GM12865 (cell line): ENCODE data around the gene SIRT2.
A peak's percentile ranks its signal among the peaks of the same experiment; 100 is the strongest.

Experiments
- DNase-seq: peaks from one replicate; pipeline ENCODE4 v3.0.0; 2010; ENCODE audit warnings: low read depth
- H3K4me3 ChIP-seq: 2 replicates; pipeline ENCODE4 v1.5.1; 2011; ENCODE audit warnings: mild to moderate bottlenecking, low read depth, low read length, control low read depth
- TF ChIP-seq, protein P1 (sequence below): IDR thresholded peaks from 2 replicates; pipeline ENCODE4 v1.5.1; 2011; ENCODE audit warnings: low read length, control low read depth, low read depth, inconsistent platforms; ENCODE audit not compliant: insufficient read depth; ENCODE audit errors: missing control alignments

The SIRT2 gene

DNA sequence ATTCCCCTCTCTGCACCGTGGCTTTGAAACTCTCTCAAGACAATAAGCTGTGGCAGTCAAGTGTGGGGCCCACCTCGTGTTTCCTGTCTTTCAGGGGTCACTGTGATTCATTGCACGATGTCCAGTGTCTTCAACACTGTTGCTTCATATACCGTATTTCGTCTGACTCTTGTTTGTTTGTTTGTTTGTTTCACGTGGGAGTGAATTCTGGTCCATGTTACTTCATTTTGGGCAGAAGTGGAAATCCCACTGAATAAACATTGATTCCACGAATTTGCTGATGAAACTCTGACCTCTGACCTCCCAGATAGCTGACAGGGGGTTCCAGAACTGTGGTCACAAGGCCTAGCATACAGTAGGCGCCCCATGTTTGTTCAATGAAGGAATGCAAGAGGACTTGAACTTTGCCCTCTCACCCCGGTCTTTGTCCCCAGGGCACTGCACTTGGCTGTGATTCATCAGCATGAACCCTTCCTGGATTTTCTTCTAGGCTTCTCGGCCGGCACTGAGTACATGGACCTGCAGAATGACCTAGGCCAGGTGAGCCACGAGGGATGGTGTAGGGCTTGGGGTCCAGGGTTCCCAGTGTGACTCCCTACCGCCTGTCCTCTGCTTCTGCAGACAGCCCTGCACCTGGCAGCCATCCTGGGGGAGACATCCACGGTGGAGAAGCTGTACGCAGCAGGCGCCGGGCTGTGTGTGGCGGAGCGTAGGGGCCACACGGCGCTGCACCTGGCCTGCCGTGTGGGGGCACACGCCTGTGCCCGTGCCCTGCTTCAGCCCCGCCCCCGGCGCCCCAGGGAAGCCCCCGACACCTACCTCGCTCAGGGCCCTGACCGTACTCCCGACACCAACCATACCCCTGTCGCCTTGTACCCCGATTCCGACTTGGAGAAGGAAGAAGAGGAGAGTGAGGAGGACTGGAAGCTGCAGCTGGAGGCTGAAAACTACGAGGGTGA lies 5.4 kb upstream of the SIRT2 start:
- TF ChIP-seq, protein P1, sequence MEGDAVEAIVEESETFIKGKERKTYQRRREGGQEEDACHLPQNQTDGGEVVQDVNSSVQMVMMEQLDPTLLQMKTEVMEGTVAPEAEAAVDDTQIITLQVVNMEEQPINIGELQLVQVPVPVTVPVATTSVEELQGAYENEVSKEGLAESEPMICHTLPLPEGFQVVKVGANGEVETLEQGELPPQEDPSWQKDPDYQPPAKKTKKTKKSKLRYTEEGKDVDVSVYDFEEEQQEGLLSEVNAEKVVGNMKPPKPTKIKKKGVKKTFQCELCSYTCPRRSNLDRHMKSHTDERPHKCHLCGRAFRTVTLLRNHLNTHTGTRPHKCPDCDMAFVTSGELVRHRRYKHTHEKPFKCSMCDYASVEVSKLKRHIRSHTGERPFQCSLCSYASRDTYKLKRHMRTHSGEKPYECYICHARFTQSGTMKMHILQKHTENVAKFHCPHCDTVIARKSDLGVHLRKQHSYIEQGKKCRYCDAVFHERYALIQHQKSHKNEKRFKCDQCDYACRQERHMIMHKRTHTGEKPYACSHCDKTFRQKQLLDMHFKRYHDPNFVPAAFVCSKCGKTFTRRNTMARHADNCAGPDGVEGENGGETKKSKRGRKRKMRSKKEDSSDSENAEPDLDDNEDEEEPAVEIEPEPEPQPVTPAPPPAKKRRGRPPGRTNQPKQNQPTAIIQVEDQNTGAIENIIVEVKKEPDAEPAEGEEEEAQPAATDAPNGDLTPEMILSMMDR, result no peak
- H3K4me3 ChIP-seq, result no peak overlapping the region
- DNase-seq, result no peak

DNA sequence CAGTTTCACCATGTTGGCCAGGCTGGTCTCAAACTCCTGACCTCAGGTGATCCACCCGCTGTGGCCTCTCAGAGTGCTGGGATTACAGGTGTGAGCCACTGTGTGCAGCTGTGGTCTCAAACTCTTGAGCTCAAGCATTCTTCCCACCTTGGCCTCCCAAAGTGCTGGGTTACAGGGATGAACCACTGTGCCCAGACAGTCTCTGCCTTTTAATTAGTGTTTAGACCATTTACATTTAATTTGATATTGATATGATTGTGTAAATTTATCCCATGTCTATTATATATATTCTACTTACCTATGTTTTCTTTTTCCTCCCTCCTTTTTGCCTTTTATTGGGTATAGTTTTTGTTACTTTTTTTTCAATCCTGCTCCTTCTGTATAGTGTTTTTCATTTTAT lies 2.3 kb upstream of the SIRT2 start:
- DNase-seq, result no peak
- TF ChIP-seq, protein P1, result no peak
- no peak overlapping the region for H3K4me3 ChIP-seq

DNA sequence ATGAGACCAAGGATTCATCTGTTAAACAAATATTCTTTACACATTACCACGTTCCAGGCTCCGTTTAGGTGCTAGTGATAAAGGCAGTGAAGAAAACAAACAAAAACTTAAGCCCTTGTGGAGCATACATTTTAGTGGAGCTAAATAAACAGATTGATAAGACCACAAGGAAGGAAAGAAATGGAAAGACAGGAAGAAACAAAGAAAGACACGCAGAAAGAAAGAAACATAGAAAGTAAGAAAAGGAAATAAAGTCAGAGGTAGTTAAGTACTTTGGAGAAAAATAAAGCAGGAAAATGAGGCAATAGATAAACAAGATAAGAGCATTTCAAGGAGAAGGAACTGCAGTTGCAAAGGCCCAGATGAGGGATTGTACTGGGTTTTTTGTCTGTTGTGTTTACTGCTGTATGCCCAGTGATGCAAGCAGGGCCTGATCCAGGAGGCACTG lies 1.3 kb upstream of the SIRT2 start:
- TF ChIP-seq, protein P1, result no peak
- H3K4me3 ChIP-seq, result peak overlapping the region; percentile 95
- DNase-seq, result no peak

DNA sequence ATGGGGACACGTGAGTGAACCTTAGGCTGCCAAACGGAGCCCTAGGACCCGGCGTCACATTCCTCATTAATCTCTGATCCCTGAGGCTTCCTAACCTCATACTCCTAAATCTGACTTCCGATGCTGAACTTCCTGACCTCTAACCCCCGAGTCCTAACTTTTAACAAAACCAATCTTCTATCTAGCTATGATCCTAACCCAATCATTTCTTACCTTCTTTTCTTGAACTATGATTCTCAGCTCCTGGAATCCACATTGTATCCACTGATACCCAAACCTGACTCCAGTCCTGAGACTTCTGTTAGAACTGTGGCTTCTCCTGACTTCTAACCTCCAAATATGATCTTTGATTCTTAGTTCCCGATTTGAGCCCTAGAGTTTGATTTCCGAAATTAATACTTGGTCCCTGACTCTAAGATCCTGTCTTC lies 798 bp upstream of the SIRT2 start:
- H3K4me3 ChIP-seq, result peak overlapping the region; percentile 95
- TF ChIP-seq, protein P1, result no peak
- no peak for DNase-seq

DNA sequence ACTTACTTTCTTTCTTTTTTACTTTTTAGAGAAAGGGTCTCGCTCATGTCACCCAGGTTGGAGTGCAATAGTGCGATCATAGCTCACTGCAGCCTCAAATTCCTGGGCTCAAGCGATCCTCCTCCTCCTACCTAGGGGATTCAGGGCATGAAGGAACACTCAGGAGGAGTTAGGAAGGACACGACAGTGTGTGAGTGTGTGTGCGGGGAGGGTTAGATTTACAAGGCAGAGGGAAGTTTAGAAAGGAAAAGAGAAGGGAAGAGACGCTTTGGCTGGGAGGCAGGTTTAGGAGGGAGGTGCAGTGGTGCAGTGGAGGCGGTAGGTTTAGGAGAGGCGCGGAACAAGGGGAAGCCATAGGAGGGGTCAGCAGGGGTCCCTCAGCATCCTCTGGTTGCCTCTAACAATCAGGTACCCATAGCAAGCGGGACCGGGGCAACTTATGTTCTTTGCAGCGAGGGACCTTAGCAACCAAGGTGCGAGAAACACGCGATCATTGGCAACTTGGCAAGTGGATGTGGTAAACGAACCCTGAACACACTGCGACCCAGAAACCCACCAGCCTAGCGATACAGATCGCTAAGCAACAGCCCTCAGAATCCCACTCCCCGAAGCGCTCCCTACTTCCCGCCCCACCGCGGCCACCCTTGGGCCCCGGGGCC lies 501 bp downstream of the SIRT2 start:
- DNase-seq, result peak; percentile 46
- TF ChIP-seq, protein P1, result no peak

DNA sequence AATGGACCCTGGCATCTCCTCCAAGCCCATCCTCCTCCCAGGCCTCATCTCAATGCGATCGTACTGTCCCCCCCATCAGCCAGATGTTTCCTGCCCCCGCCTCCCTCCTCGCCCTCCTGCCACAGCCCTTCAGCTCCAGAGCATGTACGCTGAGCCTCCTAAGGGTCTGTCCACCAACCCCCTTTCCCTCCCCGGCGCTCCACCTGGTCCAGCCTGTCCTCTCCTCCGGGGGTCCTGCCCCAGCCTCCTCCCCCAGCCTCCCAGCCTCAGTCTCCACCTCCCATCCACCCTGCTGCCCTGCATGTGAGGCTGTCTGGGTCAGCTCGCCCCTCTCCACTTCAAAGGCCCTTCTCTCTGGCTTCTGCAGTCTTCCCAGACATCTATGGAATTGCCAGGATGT lies 4.5 kb downstream of the SIRT2 start:
- no peak overlapping the region for H3K4me3 ChIP-seq
- TF ChIP-seq, protein P1, result no peak
- no peak for DNase-seq

More for the DNA sequence above, 501 bp downstream of the SIRT2 start:
- H3K4me3 ChIP-seq, result peak overlapping the region; percentile 87
